SK-N-SH treated with all-trans-retinoic acid at 6 μM for 48 hours (cell line): ENCODE measurements around the gene NUP214.

Experiments used
- ARNTL ChIP-seq: fragments of 450-650 bp; formaldehyde crosslinking; IDR thresholded peaks from 2 replicates; pipeline ENCODE4 v1.5.0; 2020; ENCODE audit warnings: low read depth, mild to moderate bottlenecking, moderate library complexity, borderline replicate concordance
- BACH2 ChIP-seq: fragments of 250-450 bp; sonication (Bioruptor Pico); IDR thresholded peaks from 2 replicates; pipeline ENCODE4 v1.9.0; 2021; ENCODE audit warnings: mild to moderate bottlenecking, borderline replicate concordance
- CSDC2 ChIP-seq: fragments of 250-450 bp; sonication (Bioruptor Pico); IDR thresholded peaks from 2 replicates; pipeline ENCODE4 v1.5.0; 2020; ENCODE audit warnings: mild to moderate bottlenecking, moderate library complexity
- CSRNP3 ChIP-seq: fragments of 250-450 bp; sonication (Bioruptor Pico); IDR thresholded peaks from 2 replicates; pipeline ENCODE4 v1.5.1; 2021; ENCODE audit warnings: mild to moderate bottlenecking, moderate library complexity
- ESRRG ChIP-seq: fragments of 250-450 bp; sonication (Bioruptor Pico); IDR thresholded peaks from 2 replicates; pipeline ENCODE4 v1.6.1; 2021; ENCODE audit warnings: mild to moderate bottlenecking
- GLIS3 ChIP-seq: fragments of 250-450 bp; sonication (Bioruptor Pico); IDR thresholded peaks from 2 replicates; pipeline ENCODE4 v1.5.0; 2020; ENCODE audit warnings: mild to moderate bottlenecking, moderate library complexity
- RARB ChIP-seq: fragments of 250-450 bp; sonication (Bioruptor Pico); IDR thresholded peaks from 2 replicates; pipeline ENCODE4 v1.8.0; 2021; ENCODE audit warnings: mild to moderate bottlenecking, moderate library complexity
- SNAI2 ChIP-seq: fragments of 250-450 bp; sonication (Bioruptor Pico); IDR thresholded peaks from 2 replicates; pipeline ENCODE4 v1.5.0; 2020; ENCODE audit warnings: mild to moderate bottlenecking, moderate library complexity
- TOX ChIP-seq: fragments of 250-450 bp; sonication (Bioruptor Pico); IDR thresholded peaks from 2 replicates; pipeline ENCODE4 v1.8.0; 2021; ENCODE audit warnings: mild to moderate bottlenecking, moderate library complexity, borderline replicate concordance
- ZC3H10 ChIP-seq: fragments of 250-450 bp; sonication (Bioruptor Pico); IDR thresholded peaks from 2 replicates; pipeline ENCODE4 v1.5.1; 2021; ENCODE audit warnings: mild to moderate bottlenecking, moderate library complexity
- ZFP3 ChIP-seq: fragments of 250-450 bp; sonication (Bioruptor Pico); IDR thresholded peaks from 2 replicates; pipeline ENCODE4 v1.5.0; 2020; ENCODE audit warnings: mild to moderate bottlenecking, moderate library complexity
- ZNF565 ChIP-seq: fragments of 450-650 bp; formaldehyde crosslinking; conservative IDR thresholded peaks from 2 replicates; pipeline ENCODE4 v1.5.0; 2020; ENCODE audit warnings: low read depth, mild to moderate bottlenecking, moderate library complexity
- TF ChIP-seq, protein P1 (sequence below): fragments of 250-450 bp; sonication (Bioruptor Pico); IDR thresholded peaks from 2 replicates; pipeline ENCODE4 v1.8.0; 2020; ENCODE audit warnings: mild to moderate bottlenecking, moderate library complexity, borderline replicate concordance

- no peak for TF ChIP-seq ZFP3
- TF ChIP-seq ZNF565 (CRISPR knock-in tag) = no peak
- TF ChIP-seq, protein P1, sequence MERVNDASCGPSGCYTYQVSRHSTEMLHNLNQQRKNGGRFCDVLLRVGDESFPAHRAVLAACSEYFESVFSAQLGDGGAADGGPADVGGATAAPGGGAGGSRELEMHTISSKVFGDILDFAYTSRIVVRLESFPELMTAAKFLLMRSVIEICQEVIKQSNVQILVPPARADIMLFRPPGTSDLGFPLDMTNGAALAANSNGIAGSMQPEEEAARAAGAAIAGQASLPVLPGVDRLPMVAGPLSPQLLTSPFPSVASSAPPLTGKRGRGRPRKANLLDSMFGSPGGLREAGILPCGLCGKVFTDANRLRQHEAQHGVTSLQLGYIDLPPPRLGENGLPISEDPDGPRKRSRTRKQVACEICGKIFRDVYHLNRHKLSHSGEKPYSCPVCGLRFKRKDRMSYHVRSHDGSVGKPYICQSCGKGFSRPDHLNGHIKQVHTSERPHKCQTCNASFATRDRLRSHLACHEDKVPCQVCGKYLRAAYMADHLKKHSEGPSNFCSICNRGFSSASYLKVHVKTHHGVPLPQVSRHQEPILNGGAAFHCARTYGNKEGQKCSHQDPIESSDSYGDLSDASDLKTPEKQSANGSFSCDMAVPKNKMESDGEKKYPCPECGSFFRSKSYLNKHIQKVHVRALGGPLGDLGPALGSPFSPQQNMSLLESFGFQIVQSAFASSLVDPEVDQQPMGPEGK (CRISPR knock-in tag) = no peak
- no peak for TF ChIP-seq ARNTL (CRISPR knock-in tag)
- no peak for TF ChIP-seq RARB (CRISPR knock-in tag)
- no peak for TF ChIP-seq ZC3H10 (CRISPR knock-in tag)
- TF ChIP-seq CSDC2 = no peak
- no peak for TF ChIP-seq TOX
- TF ChIP-seq GLIS3 = no peak
- no peak for TF ChIP-seq SNAI2 (CRISPR knock-in tag)
- TF ChIP-seq BACH2 (CRISPR knock-in tag) = no peak
- TF ChIP-seq ESRRG (CRISPR knock-in tag) = no peak
- TF ChIP-seq CSRNP3 (CRISPR knock-in tag) = no peak
Measured at GRCh38 chr9:131272212-131272611, 146.8 kb downstream of the NUP214 start.
